ENCODE data around the gene CCDC80.

CCDC80 gene, protein sequence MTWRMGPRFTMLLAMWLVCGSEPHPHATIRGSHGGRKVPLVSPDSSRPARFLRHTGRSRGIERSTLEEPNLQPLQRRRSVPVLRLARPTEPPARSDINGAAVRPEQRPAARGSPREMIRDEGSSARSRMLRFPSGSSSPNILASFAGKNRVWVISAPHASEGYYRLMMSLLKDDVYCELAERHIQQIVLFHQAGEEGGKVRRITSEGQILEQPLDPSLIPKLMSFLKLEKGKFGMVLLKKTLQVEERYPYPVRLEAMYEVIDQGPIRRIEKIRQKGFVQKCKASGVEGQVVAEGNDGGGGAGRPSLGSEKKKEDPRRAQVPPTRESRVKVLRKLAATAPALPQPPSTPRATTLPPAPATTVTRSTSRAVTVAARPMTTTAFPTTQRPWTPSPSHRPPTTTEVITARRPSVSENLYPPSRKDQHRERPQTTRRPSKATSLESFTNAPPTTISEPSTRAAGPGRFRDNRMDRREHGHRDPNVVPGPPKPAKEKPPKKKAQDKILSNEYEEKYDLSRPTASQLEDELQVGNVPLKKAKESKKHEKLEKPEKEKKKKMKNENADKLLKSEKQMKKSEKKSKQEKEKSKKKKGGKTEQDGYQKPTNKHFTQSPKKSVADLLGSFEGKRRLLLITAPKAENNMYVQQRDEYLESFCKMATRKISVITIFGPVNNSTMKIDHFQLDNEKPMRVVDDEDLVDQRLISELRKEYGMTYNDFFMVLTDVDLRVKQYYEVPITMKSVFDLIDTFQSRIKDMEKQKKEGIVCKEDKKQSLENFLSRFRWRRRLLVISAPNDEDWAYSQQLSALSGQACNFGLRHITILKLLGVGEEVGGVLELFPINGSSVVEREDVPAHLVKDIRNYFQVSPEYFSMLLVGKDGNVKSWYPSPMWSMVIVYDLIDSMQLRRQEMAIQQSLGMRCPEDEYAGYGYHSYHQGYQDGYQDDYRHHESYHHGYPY

DNA sequence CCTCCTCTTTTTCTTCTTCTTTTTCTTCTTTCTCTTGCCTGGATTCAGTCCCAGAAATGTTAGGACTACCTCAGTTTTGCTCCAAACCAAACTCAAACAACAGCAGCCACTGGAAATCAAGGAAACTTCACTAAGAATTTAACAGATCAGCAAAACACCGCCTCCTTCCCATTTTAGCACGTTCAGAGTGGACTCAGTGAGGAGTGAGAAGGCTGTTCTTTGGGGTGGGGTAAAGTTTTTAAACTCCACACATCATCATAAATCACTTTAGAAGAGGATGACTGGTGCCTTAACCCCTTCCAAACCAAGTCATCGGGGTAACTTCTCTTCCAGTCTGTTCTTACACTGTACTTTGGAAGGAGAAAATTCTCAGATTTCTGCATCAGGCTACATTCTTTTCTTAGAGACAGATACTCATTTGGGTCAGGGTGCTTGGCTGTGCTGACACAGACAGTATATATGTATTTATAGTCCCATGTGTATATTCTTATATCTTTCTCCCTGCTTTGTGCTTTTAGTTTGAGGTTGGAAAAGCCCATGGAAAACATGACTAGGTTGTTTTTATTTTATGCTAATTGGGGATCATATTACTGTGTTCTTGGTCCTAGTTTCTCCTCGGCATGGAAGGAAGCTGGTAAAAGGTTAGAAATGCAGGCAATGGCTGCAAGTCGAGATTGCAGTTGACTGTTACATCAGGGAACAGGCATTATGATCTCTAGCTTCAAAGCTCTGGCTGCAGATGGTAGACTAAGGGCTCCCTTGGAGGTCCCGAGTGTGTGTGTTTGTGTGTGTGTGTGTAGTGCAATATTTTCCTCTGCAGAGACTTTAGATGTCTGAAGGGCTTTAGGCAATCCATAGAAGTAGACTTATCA is at the start of gene CCDC80:
CCDC80 (minus strand) TSS at position 214 of the 872 bp plus-strand sequence. CDS start 1,238 bp downstream, outside the sequence.
- TF ChIP-seq POLR2A (IDR thresholded peaks at IDR 0.05; ENCODE audit: extremely low read depth, insufficient read length) (peak; percentile 20), MYC (IDR thresholded peaks at IDR 0.05; ENCODE audit: low read depth, low read length) (no peak)
- TF ChIP-seq, protein P1, sequence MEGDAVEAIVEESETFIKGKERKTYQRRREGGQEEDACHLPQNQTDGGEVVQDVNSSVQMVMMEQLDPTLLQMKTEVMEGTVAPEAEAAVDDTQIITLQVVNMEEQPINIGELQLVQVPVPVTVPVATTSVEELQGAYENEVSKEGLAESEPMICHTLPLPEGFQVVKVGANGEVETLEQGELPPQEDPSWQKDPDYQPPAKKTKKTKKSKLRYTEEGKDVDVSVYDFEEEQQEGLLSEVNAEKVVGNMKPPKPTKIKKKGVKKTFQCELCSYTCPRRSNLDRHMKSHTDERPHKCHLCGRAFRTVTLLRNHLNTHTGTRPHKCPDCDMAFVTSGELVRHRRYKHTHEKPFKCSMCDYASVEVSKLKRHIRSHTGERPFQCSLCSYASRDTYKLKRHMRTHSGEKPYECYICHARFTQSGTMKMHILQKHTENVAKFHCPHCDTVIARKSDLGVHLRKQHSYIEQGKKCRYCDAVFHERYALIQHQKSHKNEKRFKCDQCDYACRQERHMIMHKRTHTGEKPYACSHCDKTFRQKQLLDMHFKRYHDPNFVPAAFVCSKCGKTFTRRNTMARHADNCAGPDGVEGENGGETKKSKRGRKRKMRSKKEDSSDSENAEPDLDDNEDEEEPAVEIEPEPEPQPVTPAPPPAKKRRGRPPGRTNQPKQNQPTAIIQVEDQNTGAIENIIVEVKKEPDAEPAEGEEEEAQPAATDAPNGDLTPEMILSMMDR (IDR thresholded peaks at IDR 0.05; ENCODE audit: low read depth, low read length) = no peak
- H3K4me3 ChIP-seq (ENCODE audit: low read depth, low read length) = no peak within 1 kb of the TSS

DNA sequence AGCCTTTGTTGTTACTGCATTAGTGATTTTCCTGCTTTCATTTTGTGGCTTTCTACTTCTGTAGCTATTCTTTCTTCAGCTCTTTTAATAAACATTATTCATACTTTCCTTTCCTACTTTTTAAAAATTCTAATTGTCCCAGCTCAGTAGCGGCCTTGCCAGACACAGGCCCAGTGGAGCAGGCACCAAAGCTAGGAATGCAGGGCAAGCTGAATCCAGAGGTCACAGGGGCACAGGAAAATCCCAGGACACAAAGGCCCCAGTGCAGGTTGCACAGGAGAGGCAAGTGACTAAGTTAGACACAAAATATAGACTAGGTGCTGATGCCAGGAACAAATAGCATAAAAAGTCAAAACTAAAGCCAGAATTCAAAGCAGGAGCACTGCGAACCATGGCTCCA is 49.0 kb upstream of the CCDC80 start:
- H3K4me3 ChIP-seq (ENCODE audit: low read depth, low read length) = no peak overlapping the region
- TF ChIP-seq, protein P1 (IDR thresholded peaks at IDR 0.05; ENCODE audit: low read depth, low read length) = no peak
- TF ChIP-seq MYC (IDR thresholded peaks at IDR 0.05; ENCODE audit: low read depth, low read length) (no peak), POLR2A (IDR thresholded peaks at IDR 0.05; ENCODE audit: extremely low read depth, insufficient read length) (no peak)
- TF ChIP-seq, protein P2, sequence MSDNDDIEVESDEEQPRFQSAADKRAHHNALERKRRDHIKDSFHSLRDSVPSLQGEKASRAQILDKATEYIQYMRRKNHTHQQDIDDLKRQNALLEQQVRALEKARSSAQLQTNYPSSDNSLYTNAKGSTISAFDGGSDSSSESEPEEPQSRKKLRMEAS (IDR thresholded peaks at IDR 0.05; ENCODE audit: low read depth, low read length) = no peak
- no peak for DNase-seq (ENCODE audit: low read depth)

More for the DNA sequence above, at the start of gene CCDC80:
- no peak for DNase-seq (ENCODE audit: low read depth)

DNA sequence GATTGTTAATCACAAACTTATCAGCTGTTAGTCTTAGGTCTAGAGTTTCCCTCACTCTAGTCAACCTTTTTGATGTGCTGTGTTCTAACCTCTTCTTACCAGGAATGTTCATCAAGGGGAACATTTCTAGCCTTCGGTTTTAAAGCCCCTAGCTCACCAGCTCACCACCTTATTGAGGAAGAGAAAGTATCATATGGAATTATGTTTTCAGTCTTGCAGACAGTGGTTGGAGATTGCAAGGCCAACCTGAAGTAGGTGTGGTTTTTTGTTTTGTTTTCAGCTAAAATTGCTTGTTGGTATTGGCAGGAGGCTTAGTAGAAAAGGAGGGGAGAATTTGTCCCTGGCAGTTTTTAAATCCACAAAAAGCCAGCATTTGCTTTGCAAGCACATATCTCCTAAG is 48.4 kb upstream of the CCDC80 start:
- TF ChIP-seq, protein P1 (IDR thresholded peaks at IDR 0.05; ENCODE audit: low read depth, low read length) = no peak
- TF ChIP-seq, protein P2 (IDR thresholded peaks at IDR 0.05; ENCODE audit: low read depth, low read length) = no peak
- TF ChIP-seq MYC (IDR thresholded peaks at IDR 0.05; ENCODE audit: low read depth, low read length) = no peak
- no peak for TF ChIP-seq POLR2A (IDR thresholded peaks at IDR 0.05; ENCODE audit: extremely low read depth, insufficient read length)
- no peak for DNase-seq (ENCODE audit: low read depth)
- H3K4me3 ChIP-seq (ENCODE audit: low read depth, low read length) = no peak overlapping the region

DNA sequence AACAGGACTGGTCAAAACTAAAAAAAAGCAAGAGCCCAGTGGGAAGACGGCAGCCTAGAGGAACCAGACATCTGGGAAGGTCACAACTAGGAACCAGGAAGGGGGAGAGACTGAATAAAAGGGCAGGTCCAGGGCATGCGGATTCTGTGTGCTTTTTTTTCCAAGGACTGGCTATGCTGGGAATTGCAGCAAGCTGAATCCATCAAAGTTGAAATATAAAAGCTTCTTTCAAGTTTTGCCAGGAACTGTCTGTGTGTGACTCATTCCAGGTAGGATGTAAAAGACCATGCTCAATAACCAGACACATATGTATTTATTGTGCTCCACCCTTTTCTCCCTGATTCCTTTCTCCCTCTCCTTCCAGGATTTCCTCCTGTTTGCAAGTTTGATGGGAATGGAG is 47.9 kb upstream of the CCDC80 start:
- TF ChIP-seq POLR2A (IDR thresholded peaks at IDR 0.05; ENCODE audit: extremely low read depth, insufficient read length) (no peak), MYC (IDR thresholded peaks at IDR 0.05; ENCODE audit: low read depth, low read length) (no peak)
- TF ChIP-seq, protein P1 (IDR thresholded peaks at IDR 0.05; ENCODE audit: low read depth, low read length) = no peak
- TF ChIP-seq, protein P2 (IDR thresholded peaks at IDR 0.05; ENCODE audit: low read depth, low read length) = no peak
- DNase-seq (ENCODE audit: low read depth) = no peak
- H3K4me3 ChIP-seq (ENCODE audit: low read depth, low read length) = no peak overlapping the region

DNA sequence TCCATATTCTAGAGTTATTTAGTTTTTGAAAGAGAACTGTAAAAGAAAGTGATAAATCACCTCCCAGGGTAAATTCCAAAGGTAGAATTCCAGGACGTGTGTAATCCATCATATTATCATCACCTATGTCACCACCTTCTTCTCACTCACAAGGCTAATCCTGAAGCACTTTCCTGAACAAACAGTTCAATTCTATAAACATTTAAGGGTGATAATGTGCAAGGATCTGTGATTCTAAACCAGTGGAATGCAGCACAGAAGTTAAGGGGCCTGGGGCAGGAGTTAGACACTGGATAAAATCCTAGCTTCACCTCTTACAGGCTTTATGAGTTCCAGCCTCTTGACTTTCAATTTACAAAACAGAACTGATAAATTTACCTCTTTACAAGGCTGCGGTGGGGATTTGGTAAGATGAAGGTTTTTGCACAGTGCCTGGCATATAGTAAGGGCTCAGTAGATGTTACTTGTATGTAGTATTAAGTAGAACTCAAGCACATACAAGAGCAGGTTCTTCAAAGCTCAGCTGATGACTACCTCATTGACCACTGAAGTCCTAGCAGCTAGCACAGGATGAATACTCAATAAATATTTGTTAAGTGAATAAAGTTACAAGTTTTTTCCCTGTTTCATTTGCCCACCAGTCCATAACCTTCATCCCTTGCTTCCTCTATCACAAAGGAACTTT is 47.3 kb upstream of the CCDC80 start:
- no peak for DNase-seq (ENCODE audit: low read depth)
- TF ChIP-seq, protein P1 (IDR thresholded peaks at IDR 0.05; ENCODE audit: low read depth, low read length) = no peak
- TF ChIP-seq MYC (IDR thresholded peaks at IDR 0.05; ENCODE audit: low read depth, low read length) (no peak), POLR2A (IDR thresholded peaks at IDR 0.05; ENCODE audit: extremely low read depth, insufficient read length) (no peak)
- TF ChIP-seq, protein P2 (IDR thresholded peaks at IDR 0.05; ENCODE audit: low read depth, low read length) = no peak
- no peak overlapping the region for H3K4me3 ChIP-seq (ENCODE audit: low read depth, low read length)

Data from NB4 (cell line).